Kidney epithelial cell (primary cell): ENCODE measurements around the gene METTL25. TPM values are rescaled to one million over a fixed set of nuclear protein-coding genes. Genes with fewer than 3 reads are reported as not detected.

Experiments
- DNase-seq: peaks from one replicate; pipeline ENCODE4 v3.0.0-alpha.2; 2010; ENCODE audit warnings: low read depth
- H3K27me3 ChIP-seq: 2 replicates; pipeline ENCODE4 v1.6.0; 2011; ENCODE audit warnings: low read length; ENCODE audit not compliant: control insufficient read depth, insufficient read depth
- H3K36me3 ChIP-seq: 2 replicates; pipeline ENCODE4 v1.5.1; 2011; ENCODE audit warnings: low read length; ENCODE audit not compliant: control insufficient read depth, insufficient read depth
- H3K4me3 ChIP-seq: 2 replicates; pipeline ENCODE4 v1.5.1; 2011; ENCODE audit warnings: low read depth, mild to moderate bottlenecking, control low read depth, low read length
- total RNA-seq: library from RNA; depleted of rRNA; stranded (reverse); fragments of >200 nt; gene quantifications from 2 replicates; pipeline ENCODE4 v1.2.3, GENCODE V29; 2015
- TF ChIP-seq, protein P1 (sequence below): IDR thresholded peaks from 2 replicates; pipeline ENCODE4 v1.5.1; 2011; ENCODE audit warnings: mild to moderate bottlenecking, moderate library complexity, low read length, control low read depth, inconsistent platforms; ENCODE audit not compliant: insufficient read depth, poor library complexity, severe bottlenecking

METTL25 gene
- total RNA-seq, 1 donor from 2014 or later = 5.3 TPM

GRCh38 chr12:82437744-82438143, 79.4 kb downstream of the METTL25 start:
- H3K36me3 ChIP-seq = no peaks in the 10 kb centered on the region
- TF ChIP-seq, protein P1, sequence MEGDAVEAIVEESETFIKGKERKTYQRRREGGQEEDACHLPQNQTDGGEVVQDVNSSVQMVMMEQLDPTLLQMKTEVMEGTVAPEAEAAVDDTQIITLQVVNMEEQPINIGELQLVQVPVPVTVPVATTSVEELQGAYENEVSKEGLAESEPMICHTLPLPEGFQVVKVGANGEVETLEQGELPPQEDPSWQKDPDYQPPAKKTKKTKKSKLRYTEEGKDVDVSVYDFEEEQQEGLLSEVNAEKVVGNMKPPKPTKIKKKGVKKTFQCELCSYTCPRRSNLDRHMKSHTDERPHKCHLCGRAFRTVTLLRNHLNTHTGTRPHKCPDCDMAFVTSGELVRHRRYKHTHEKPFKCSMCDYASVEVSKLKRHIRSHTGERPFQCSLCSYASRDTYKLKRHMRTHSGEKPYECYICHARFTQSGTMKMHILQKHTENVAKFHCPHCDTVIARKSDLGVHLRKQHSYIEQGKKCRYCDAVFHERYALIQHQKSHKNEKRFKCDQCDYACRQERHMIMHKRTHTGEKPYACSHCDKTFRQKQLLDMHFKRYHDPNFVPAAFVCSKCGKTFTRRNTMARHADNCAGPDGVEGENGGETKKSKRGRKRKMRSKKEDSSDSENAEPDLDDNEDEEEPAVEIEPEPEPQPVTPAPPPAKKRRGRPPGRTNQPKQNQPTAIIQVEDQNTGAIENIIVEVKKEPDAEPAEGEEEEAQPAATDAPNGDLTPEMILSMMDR = no peak
- H3K4me3 ChIP-seq = no peak overlapping the region
- no peak for DNase-seq
- no peaks in the 10 kb centered on the region for H3K27me3 ChIP-seq

DNA sequence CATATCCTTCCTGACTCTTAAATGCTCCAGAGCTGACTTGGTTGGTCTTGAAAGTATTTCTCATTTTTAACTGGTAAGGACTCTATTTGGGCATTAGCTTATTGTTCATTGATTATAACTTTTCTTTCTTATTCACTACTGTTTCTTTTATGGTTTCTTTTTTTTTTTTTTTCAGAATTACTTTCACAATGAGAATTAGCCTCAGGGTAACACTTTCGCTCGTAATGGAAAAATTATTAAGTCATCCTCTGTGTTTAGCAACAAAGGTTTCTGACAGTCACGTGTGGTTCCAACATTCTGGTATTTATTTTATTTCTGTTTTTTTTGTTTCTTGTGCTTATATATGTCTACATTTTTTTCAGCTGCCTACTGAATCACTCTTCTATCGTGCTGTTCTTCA, 80.0 kb downstream of the METTL25 start:
- no peak overlapping the region for H3K4me3 ChIP-seq
- DNase-seq = no peak
- H3K27me3 ChIP-seq = no peaks in the 10 kb centered on the region
- no peaks in the 10 kb centered on the region for H3K36me3 ChIP-seq
- TF ChIP-seq, protein P1 = no peak

GRCh38 chr12:82440885-82441284, 82.6 kb downstream of the METTL25 start:
- Histone ChIP-seq H3K36me3 (no peaks in the 10 kb centered on the region), H3K4me3 (no peak overlapping the region), H3K27me3 (no peaks in the 10 kb centered on the region)
- DNase-seq = no peak
- TF ChIP-seq, protein P1 = no peak

- DNase-seq = no peak
- Histone ChIP-seq H3K27me3 (no peaks in the 10 kb centered on the region), H3K36me3 (no peaks in the 10 kb centered on the region), H3K4me3 (no peak overlapping the region)
- TF ChIP-seq, protein P1 = no peak
Observed at GRCh38 chr12:82448911-82449578, 90.7 kb downstream of the METTL25 start.

- TF ChIP-seq, protein P1 = no peak
- H3K4me3 ChIP-seq = no peak overlapping the region
- H3K36me3 ChIP-seq = no peaks in the 10 kb centered on the region
- H3K27me3 ChIP-seq = no peaks in the 10 kb centered on the region
- DNase-seq = no peak
Observed at GRCh38 chr12:82456633-82457032, 98.3 kb downstream of the METTL25 start.

- Histone ChIP-seq H3K4me3 (no peak overlapping the region), H3K27me3 (no peaks in the 10 kb centered on the region), H3K36me3 (no peaks in the 10 kb centered on the region)
- DNase-seq = no peak
- TF ChIP-seq, protein P1 = no peak
Observed at GRCh38 chr12:82458101-82458500, 99.8 kb downstream of the METTL25 start.
